Lung (tissue), 12 donors: ENCODE measurements around the gene CORO7. TPM values are rescaled to one million over a fixed set of nuclear protein-coding genes. Genes with fewer than 3 reads are reported as not detected.

Experiments
- ATAC-seq: fragments of 200-7000 bp; cut with Tn5 transposase; one replicate; pipeline ENCODE4 v1.9.1; 2020; ENCODE audit warnings: moderate number of reproducible peaks; ENCODE audit not compliant: insufficient read depth, low FRiP score
- DNase-seq, 3 donors: peaks; one replicate each; pipeline ENCODE4 v3.0.0-alpha.2; 2013 to 2017
- H3K27ac ChIP-seq, 2 donors: one replicate each; pipeline ENCODE4 v1.5.1; 2013; ENCODE audit warnings: mild to moderate bottlenecking in 2 of 2, moderate library complexity in 2 of 2, control low read depth in 1 of 2, inconsistent platforms in 1 of 2, low read depth in 1 of 2, low read length in 1 of 2
- H3K27me3 ChIP-seq, 3 donors: one replicate each; pipeline ENCODE4 v1.5.1; 2013; ENCODE audit warnings: low read length in 2 of 3; ENCODE audit not compliant: control insufficient read depth in 3 of 3, insufficient read depth in 3 of 3
- H3K36me3 ChIP-seq, 4 donors: one replicate each; pipeline ENCODE4 v1.5.1; 2013; ENCODE audit warnings: low read length in 4 of 4, mild to moderate bottlenecking in 1 of 4, moderate library complexity in 1 of 4; ENCODE audit not compliant: control insufficient read depth in 4 of 4, insufficient read depth in 4 of 4
- H3K4me1 ChIP-seq, 5 donors: one replicate each; pipeline ENCODE4 v1.5.1; 2013; ENCODE audit warnings: low read length in 5 of 5, mild to moderate bottlenecking in 2 of 5, moderate library complexity in 1 of 5; ENCODE audit not compliant: control insufficient read depth in 5 of 5, insufficient read depth in 5 of 5
- H3K4me3 ChIP-seq: one replicate; pipeline ENCODE4 v1.5.1; 2013; ENCODE audit warnings: mild to moderate bottlenecking, control low read depth, moderate library complexity
- H3K9ac ChIP-seq, 2 donors: one replicate each; pipeline ENCODE4 v1.5.1; 2013; ENCODE audit warnings: low read length in 2 of 2, control low read depth in 1 of 2; ENCODE audit not compliant: insufficient read depth in 1 of 2
- H3K9me3 ChIP-seq, 4 donors: one replicate each; pipeline ENCODE4 v1.5.1; 2013; ENCODE audit warnings: low read length in 3 of 4, mild to moderate bottlenecking in 1 of 4, moderate library complexity in 1 of 4; ENCODE audit not compliant: control insufficient read depth in 4 of 4, insufficient read depth in 3 of 4
- CTCF ChIP-seq: IDR thresholded peaks from 2 replicates; pipeline ENCODE4 v1.5.1; 2012; ENCODE audit warnings: mild to moderate bottlenecking; ENCODE audit errors: control extremely low read depth, extremely low read depth
- WGBS, 2 donors: extraction: QIAGEN DNeasy Blood & Tissue Kit; methylation state at CpG; one replicate each; pipeline ENCODE4 v1.1.7; 2013; 5-methylcytosine and 5-hydroxymethylcytosine counted together
- polyA plus RNA-seq, 2 donors: library from polyadenylated mRNA; stranded (reverse); fragments of 200-250 nt; gene quantifications; one replicate each; pipeline ENCODE4 v1.2.1, GENCODE V29; 2013
- total RNA-seq, 2 donors: library from RNA; depleted of rRNA in 1 of 2; stranded (reverse); fragments of >200 nt in 1 of 2; gene quantifications; one replicate each; pipeline ENCODE4 v1.2.1, GENCODE V29; 2014 to 2021
- donor health status: control.
- donor health status: control.
- donor health status: Bipolar disorder and iron deficiency.
- donor health status: healthy.
- donor health status: DM: yes; HTN: yes; CAD: no.

CORO7 gene
- total and polyA plus RNA-seq, 4 donors, result 27.8 to 86.2 (median 46.1) TPM

DNA sequence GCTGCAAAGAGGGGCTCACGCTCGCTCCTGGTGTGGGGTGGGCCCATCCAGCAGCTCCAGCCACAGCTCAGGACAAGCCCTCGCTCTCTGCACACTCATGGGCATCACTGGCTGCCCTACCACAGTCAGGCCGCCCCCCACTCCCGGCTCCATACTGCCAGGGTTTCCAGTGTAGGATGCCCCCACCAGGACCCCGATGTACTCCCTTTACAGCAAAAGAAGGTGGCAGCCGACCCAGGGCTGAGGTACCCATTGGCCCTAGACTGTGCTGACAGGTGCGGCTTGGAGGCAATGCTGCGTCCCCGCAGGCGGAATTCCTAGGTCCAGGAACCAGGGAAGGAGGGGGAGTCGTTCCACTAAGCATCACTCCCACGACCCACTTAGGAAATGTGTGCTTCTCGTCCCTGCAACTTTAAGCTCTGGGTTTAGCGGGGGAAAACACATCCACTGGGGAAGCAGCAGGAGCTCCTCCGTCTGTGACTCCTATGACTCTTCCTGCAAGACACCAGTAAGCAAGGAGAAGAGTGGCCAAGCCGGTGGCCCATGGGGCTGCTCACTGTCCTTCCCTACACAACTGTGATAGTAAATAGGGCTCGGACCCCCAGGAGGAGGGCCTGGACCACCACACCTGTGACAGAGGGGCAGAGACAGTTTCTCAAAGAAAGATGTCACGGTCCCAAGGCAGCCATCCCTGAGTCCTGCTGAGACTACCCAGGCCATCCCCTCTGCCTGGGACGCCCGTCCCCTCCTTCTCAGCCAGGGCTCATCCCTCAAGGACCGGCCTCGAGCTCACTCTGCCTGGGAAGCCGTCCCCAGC, 13.1 kb downstream of the CORO7 start:
- TF ChIP-seq CTCF, result no peak
- Histone ChIP-seq H3K27me3 (no peaks in the 10 kb centered on the region), H3K36me3 (peaks cover 0 to 39% (median 5%) of the 10 kb centered on the region in 4 donors), H3K9me3 (no peaks in the 10 kb centered on the region), H3K4me3 (no peak overlapping the region), H3K4me1 (peaks cover 0 to 13% (median 0%) of the 10 kb centered on the region in 5 donors), H3K9ac (no peak overlapping the region), H3K27ac (no peak overlapping the region)
- 88 to 90% methylated on average over 24 of the region's 24 CpGs for WGBS, 2 donors
- DNase-seq, result no peak
- no peak for ATAC-seq

DNA sequence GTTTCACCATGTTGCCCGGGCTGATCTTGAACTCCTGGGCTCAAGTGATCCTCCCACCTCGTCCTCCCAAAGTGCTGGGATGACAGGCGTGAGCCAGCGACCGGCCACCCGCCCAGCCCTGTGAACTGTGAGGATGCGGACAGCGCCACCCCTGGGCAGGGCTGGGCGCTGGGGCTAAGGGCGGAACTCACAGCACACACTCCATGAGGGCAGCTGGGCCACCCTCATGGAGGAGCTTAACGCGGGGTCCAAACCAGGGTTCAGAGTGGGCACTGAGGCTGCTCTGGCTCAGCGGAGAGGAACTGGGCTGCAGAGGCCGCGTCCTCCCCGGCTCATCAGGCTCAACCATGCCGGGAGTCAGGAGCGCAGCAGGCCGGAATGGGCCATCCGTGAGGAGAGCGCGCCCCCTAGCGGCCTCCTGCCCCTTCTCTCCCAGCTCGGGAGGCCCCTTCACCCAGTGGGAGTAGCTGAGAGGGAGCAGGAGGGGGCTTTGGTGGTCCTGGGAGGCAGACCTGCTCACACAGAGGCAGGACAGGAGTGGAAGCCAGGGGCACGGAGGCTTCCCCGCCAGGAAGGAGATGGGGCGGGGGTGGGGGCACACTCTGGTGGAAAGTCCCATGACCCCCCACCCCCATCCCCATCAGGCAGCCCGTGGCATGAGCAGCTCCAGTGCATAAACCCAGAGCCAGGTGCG, 13.8 kb downstream of the CORO7 start:
- H3K36me3 ChIP-seq, result peaks cover 0 to 37% (median 5%) of the 10 kb centered on the region in 4 donors
- TF ChIP-seq CTCF, result peak; percentile 90
- ATAC-seq (peak; percentile 73), DNase-seq (peak; percentile 84 to 89 (median 87))
- WGBS, 2 donors, result 32 to 43% methylated on average over 29 of the region's 29 CpGs
- no peak overlapping the region for H3K4me3 ChIP-seq
- H3K9me3 ChIP-seq, result no peaks in the 10 kb centered on the region
- H3K27me3 ChIP-seq, result no peaks in the 10 kb centered on the region
- peaks cover 0 to 5% (median 0%) of the 10 kb centered on the region in 5 donors for H3K4me1 ChIP-seq
- no peak overlapping the region for H3K9ac ChIP-seq
- no peak overlapping the region for H3K27ac ChIP-seq

DNA sequence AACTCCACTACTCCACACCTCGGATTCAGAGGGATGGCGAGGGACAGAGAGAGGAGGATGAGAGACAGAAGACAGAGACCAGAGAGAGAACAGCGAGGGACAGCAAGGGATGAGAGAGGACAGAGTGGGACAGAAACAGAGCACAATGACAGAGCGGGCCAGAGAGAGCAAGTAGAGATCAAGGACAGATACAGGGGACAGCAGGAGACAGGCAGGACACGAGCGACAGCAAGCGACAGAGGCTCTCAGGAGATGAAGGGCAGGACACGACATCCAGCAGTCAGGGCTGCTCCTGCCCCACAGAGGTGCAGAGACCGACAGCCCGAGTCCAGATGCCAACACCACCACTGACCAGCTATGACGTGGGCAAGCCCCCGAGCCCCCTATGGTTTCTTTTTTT, 14.9 kb downstream of the CORO7 start:
- Histone ChIP-seq H3K36me3 (peaks cover 0 to 33% (median 5%) of the 10 kb centered on the region in 4 donors), H3K27me3 (no peaks in the 10 kb centered on the region), H3K4me1 (peaks cover 0 to 4% (median 0%) of the 10 kb centered on the region in 5 donors), H3K4me3 (no peak overlapping the region), H3K9me3 (no peaks in the 10 kb centered on the region), H3K9ac (no peak overlapping the region), H3K27ac (no peak overlapping the region)
- ATAC-seq (no peak), DNase-seq (no peak)
- 97 to 99% methylated on average over 12 of the region's 12 CpGs for WGBS, 2 donors
- TF ChIP-seq CTCF, result no peak
